Measurements from ENCODE around the gene DOK5.

The DOK5 gene

GRCh38 chr20:54654450-54654849, 179.1 kb downstream of the DOK5 start:
- H3K36me3 ChIP-seq (ENCODE audit: control insufficient read depth in 1 of 2, insufficient read depth in 2 of 2, low read length in 2 of 2): no peaks in the 10 kb centered on the region

DNA sequence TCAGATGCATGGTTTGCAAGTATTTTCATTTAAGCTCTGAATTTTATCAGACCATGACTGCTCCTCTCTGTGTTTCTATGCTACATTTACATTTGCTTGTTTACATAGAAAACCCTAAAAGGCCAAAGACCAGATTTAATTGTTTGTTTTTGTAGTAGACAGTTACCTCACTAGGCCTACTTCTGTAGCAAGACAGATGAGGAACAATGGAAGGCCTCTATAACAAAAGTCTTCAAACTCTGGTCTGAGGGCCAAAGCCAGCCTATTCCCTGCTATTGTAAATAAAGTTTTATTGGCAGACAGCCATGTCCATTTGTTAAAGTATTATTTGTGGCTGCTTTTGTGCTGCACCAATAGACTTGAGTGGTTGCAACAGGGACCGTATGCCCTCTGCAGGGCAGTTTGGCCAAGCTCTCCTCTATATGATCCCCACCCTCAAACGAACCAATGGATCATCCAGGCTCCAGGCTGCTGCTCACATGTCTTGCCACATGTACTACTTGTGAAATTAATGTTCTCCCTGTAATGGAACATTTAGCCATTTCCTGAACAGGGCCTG, 182.0 kb downstream of the DOK5 start:
- Histone ChIP-seq H3K4me1 (ENCODE audit: control insufficient read depth in 1 of 2, insufficient read depth in 2 of 2, low read length in 2 of 2) (no peaks in the 10 kb centered on the region), H3K4me3 (ENCODE audit: low read depth in 1 of 2, low read length in 2 of 2) (no peak overlapping the region), H3K36me3 (ENCODE audit: control insufficient read depth in 1 of 2, insufficient read depth in 2 of 2, low read length in 2 of 2) (no peaks in the 10 kb centered on the region), H3K27ac (ENCODE audit: low read length) (no peak overlapping the region), H3K9me3 (ENCODE audit: control insufficient read depth in 1 of 2, low read length in 2 of 2) (no peaks in the 10 kb centered on the region), H3K27me3 (ENCODE audit: low read depth, low read length) (no peaks in the 10 kb centered on the region)

More at GRCh38 chr20:54654450-54654849, 179.1 kb downstream of the DOK5 start:
- Histone ChIP-seq H3K4me3 (ENCODE audit: low read depth in 1 of 2, low read length in 2 of 2) (no peak overlapping the region), H3K9me3 (ENCODE audit: control insufficient read depth in 1 of 2, low read length in 2 of 2) (no peaks in the 10 kb centered on the region), H3K4me1 (ENCODE audit: control insufficient read depth in 1 of 2, insufficient read depth in 2 of 2, low read length in 2 of 2) (peaks cover 0 to 5% of the 10 kb centered on the region in 2 donors), H3K27me3 (ENCODE audit: low read depth, low read length) (no peaks in the 10 kb centered on the region), H3K27ac (ENCODE audit: low read length) (no peak overlapping the region)

- Histone ChIP-seq H3K4me1 (ENCODE audit: control insufficient read depth in 1 of 2, insufficient read depth in 2 of 2, low read length in 2 of 2) (no peaks in the 10 kb centered on the region), H3K4me3 (ENCODE audit: low read depth in 1 of 2, low read length in 2 of 2) (no peak overlapping the region), H3K27ac (ENCODE audit: low read length) (no peak overlapping the region), H3K36me3 (ENCODE audit: control insufficient read depth in 1 of 2, insufficient read depth in 2 of 2, low read length in 2 of 2) (no peaks in the 10 kb centered on the region), H3K9me3 (ENCODE audit: control insufficient read depth in 1 of 2, low read length in 2 of 2) (no peaks in the 10 kb centered on the region), H3K27me3 (ENCODE audit: low read depth, low read length) (no peaks in the 10 kb centered on the region)
These were observed 183.1 kb downstream of the DOK5 start for GRCh38 chr20:54658525-54658924.

GRCh38 chr20:54661265-54661664, 185.9 kb downstream of the DOK5 start:
- H3K4me3 ChIP-seq (ENCODE audit: low read depth in 1 of 2, low read length in 2 of 2): no peak overlapping the region
- no peaks in the 10 kb centered on the region for H3K4me1 ChIP-seq (ENCODE audit: control insufficient read depth in 1 of 2, insufficient read depth in 2 of 2, low read length in 2 of 2)
- no peaks in the 10 kb centered on the region for H3K9me3 ChIP-seq (ENCODE audit: control insufficient read depth in 1 of 2, low read length in 2 of 2)
- no peak overlapping the region for H3K27ac ChIP-seq (ENCODE audit: low read length)
- H3K27me3 ChIP-seq (ENCODE audit: low read depth, low read length): no peaks in the 10 kb centered on the region
- no peaks in the 10 kb centered on the region for H3K36me3 ChIP-seq (ENCODE audit: control insufficient read depth in 1 of 2, insufficient read depth in 2 of 2, low read length in 2 of 2)

DNA sequence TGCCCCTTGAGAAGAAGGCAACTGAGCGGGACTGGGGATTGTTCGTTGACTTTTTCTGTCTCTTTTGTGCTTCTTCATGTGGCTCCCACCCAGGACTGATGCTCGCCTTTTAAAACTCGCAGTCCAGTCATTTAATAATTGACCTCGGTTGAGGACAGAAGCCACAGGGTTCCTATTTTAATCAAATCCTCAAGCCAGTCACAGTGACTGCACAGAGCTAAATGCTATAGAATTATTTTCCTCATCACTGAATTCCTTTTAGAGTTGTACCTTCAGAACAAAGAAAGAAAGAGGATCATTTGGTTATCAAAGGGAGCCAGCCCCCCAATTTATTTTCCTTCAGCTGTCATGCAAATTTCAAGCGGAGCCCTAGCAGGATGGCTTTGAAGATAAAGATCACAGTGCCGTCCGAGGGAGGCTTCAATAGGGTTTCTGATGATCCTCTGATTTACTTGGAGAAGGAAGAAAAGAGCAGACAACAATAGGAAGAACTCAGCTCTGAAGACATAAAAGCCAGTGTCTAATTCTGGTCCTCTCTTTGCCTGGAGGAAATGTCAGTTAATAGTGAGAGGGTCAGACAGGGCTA, 186.6 kb downstream of the DOK5 start:
- Histone ChIP-seq H3K36me3 (ENCODE audit: control insufficient read depth in 1 of 2, insufficient read depth in 2 of 2, low read length in 2 of 2) (no peaks in the 10 kb centered on the region), H3K9me3 (ENCODE audit: control insufficient read depth in 1 of 2, low read length in 2 of 2) (no peaks in the 10 kb centered on the region), H3K27ac (ENCODE audit: low read length) (no peak overlapping the region), H3K27me3 (ENCODE audit: low read depth, low read length) (no peaks in the 10 kb centered on the region), H3K4me1 (ENCODE audit: control insufficient read depth in 1 of 2, insufficient read depth in 2 of 2, low read length in 2 of 2) (no peaks in the 10 kb centered on the region), H3K4me3 (ENCODE audit: low read depth in 1 of 2, low read length in 2 of 2) (no peak overlapping the region)

DNA sequence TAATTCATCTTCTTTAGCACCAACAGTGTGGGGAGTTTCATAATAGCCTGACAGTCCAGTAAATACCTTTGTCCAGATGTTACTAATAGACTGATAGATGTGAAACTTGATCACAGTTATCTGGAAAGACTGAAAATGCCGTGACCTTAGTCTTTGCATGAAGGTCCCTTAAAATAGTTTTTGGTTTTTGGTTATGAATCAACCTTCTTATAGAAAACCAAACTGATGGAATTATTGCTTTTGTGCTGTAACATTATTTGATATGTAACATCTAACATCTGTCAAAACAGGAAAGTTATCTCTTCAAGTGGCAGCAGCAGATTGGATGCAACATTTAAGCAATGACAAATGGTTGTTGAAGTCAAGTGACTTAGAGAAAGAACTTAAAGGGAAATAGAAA, 190.4 kb downstream of the DOK5 start:
- Histone ChIP-seq H3K27me3 (ENCODE audit: low read depth, low read length) (no peaks in the 10 kb centered on the region), H3K4me1 (ENCODE audit: control insufficient read depth in 1 of 2, insufficient read depth in 2 of 2, low read length in 2 of 2) (peaks cover 0 to 4% of the 10 kb centered on the region in 2 donors), H3K36me3 (ENCODE audit: control insufficient read depth in 1 of 2, insufficient read depth in 2 of 2, low read length in 2 of 2) (no peaks in the 10 kb centered on the region), H3K27ac (ENCODE audit: low read length) (no peak overlapping the region), H3K9me3 (ENCODE audit: control insufficient read depth in 1 of 2, low read length in 2 of 2) (no peaks in the 10 kb centered on the region), H3K4me3 (ENCODE audit: low read depth in 1 of 2, low read length in 2 of 2) (no peak overlapping the region)

- Histone ChIP-seq H3K4me1 (ENCODE audit: control insufficient read depth in 1 of 2, insufficient read depth in 2 of 2, low read length in 2 of 2) (peaks cover 0 to 4% of the 10 kb centered on the region in 2 donors), H3K9me3 (ENCODE audit: control insufficient read depth in 1 of 2, low read length in 2 of 2) (no peaks in the 10 kb centered on the region), H3K27ac (ENCODE audit: low read length) (no peak overlapping the region), H3K27me3 (ENCODE audit: low read depth, low read length) (no peaks in the 10 kb centered on the region), H3K4me3 (ENCODE audit: low read depth in 1 of 2, low read length in 2 of 2) (no peak overlapping the region), H3K36me3 (ENCODE audit: control insufficient read depth in 1 of 2, insufficient read depth in 2 of 2, low read length in 2 of 2) (no peaks in the 10 kb centered on the region)
These were observed 193.1 kb downstream of the DOK5 start for GRCh38 chr20:54668271-54669039.

- H3K9me3 ChIP-seq (ENCODE audit: control insufficient read depth in 1 of 2, low read length in 2 of 2): no peaks in the 10 kb centered on the region
- H3K27ac ChIP-seq (ENCODE audit: low read length): no peak overlapping the region
- H3K4me3 ChIP-seq (ENCODE audit: low read depth in 1 of 2, low read length in 2 of 2): no peak overlapping the region
- H3K4me1 ChIP-seq (ENCODE audit: control insufficient read depth in 1 of 2, insufficient read depth in 2 of 2, low read length in 2 of 2): peaks cover 0 to 4% of the 10 kb centered on the region in 2 donors
- no peaks in the 10 kb centered on the region for H3K36me3 ChIP-seq (ENCODE audit: control insufficient read depth in 1 of 2, insufficient read depth in 2 of 2, low read length in 2 of 2)
- no peaks in the 10 kb centered on the region for H3K27me3 ChIP-seq (ENCODE audit: low read depth, low read length)
These were observed 193.6 kb downstream of the DOK5 start for GRCh38 chr20:54669040-54669363.

DNA sequence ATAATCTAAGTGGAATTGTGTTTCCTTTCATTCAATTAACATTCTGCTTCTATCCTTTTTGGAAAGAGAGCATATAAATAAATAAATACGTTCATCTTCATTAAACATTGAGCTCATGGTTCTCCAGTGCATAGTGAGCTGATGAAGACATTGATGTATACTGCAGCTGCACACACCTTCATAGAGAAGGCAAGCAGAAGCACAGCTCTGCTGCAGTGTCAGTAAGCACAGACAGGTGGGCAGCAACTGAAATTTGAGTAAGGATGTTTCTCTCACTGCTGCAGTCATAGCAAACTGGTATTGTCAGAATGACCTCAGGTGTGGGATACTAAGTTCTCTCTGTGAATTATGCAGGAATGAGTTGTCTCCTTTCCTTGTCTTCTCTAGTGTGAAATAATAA, 202.9 kb downstream of the DOK5 start:
- Histone ChIP-seq H3K4me1 (ENCODE audit: control insufficient read depth in 1 of 2, insufficient read depth in 2 of 2, low read length in 2 of 2) (peaks cover 0 to 18% of the 10 kb centered on the region in 2 donors), H3K9me3 (ENCODE audit: control insufficient read depth in 1 of 2, low read length in 2 of 2) (no peaks in the 10 kb centered on the region), H3K27me3 (ENCODE audit: low read depth, low read length) (no peaks in the 10 kb centered on the region), H3K36me3 (ENCODE audit: control insufficient read depth in 1 of 2, insufficient read depth in 2 of 2, low read length in 2 of 2) (no peaks in the 10 kb centered on the region), H3K4me3 (ENCODE audit: low read depth in 1 of 2, low read length in 2 of 2) (no peak overlapping the region), H3K27ac (ENCODE audit: low read length) (no peak overlapping the region)

DNA sequence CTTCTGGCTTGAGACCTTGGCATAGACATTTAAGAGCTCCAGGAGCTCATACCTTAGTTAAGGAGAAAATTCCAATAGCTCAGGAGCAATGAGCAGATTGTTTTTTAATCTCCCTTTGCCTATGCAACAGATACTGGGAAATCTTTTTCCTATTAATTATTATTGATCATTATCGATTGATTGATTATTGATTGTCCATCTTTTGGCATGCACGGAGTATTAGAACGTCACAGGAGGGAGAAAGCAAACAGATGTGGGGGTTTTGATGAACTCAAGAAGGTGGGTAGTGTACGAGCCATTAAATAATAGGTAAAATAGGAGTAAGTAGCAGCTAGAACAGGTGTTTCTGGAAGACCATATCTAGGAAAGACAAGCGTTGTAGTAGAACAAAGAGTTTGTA, 205.0 kb downstream of the DOK5 start:
- Histone ChIP-seq H3K4me1 (ENCODE audit: control insufficient read depth in 1 of 2, insufficient read depth in 2 of 2, low read length in 2 of 2) (peaks cover 0 to 18% of the 10 kb centered on the region in 2 donors), H3K36me3 (ENCODE audit: control insufficient read depth in 1 of 2, insufficient read depth in 2 of 2, low read length in 2 of 2) (no peaks in the 10 kb centered on the region), H3K4me3 (ENCODE audit: low read depth in 1 of 2, low read length in 2 of 2) (no peak overlapping the region), H3K9me3 (ENCODE audit: control insufficient read depth in 1 of 2, low read length in 2 of 2) (no peaks in the 10 kb centered on the region), H3K27me3 (ENCODE audit: low read depth, low read length) (no peaks in the 10 kb centered on the region), H3K27ac (ENCODE audit: low read length) (no peak overlapping the region)

GRCh38 chr20:54680872-54681619, 205.7 kb downstream of the DOK5 start:
- no peaks in the 10 kb centered on the region for H3K27me3 ChIP-seq (ENCODE audit: low read depth, low read length)
- H3K4me3 ChIP-seq (ENCODE audit: low read depth in 1 of 2, low read length in 2 of 2): no peak overlapping the region
- no peak overlapping the region for H3K27ac ChIP-seq (ENCODE audit: low read length)
- H3K9me3 ChIP-seq (ENCODE audit: control insufficient read depth in 1 of 2, low read length in 2 of 2): no peaks in the 10 kb centered on the region
- H3K4me1 ChIP-seq (ENCODE audit: control insufficient read depth in 1 of 2, insufficient read depth in 2 of 2, low read length in 2 of 2): peaks cover 0 to 18% of the 10 kb centered on the region in 2 donors
- no peaks in the 10 kb centered on the region for H3K36me3 ChIP-seq (ENCODE audit: control insufficient read depth in 1 of 2, insufficient read depth in 2 of 2, low read length in 2 of 2)
